ENCODE data around the gene C1GALT1.

C1GALT1 gene

GRCh38 chr7:7157177-7157886, 25.0 kb upstream of the C1GALT1 start:
- Mint-ChIP-seq H3K9me3 (ENCODE audit: low read depth) (peaks cover 8% of the 10 kb centered on the region), H3K36me3 (peaks cover 7% of the 10 kb centered on the region), H3K27ac (peak overlapping the region; percentile 94), H3K4me3 (peak overlapping the region; percentile 63), H3K4me1 (ENCODE audit: low read depth) (peaks cover 66% of the 10 kb centered on the region), H3K27me3 (no peaks in the 10 kb centered on the region)

DNA sequence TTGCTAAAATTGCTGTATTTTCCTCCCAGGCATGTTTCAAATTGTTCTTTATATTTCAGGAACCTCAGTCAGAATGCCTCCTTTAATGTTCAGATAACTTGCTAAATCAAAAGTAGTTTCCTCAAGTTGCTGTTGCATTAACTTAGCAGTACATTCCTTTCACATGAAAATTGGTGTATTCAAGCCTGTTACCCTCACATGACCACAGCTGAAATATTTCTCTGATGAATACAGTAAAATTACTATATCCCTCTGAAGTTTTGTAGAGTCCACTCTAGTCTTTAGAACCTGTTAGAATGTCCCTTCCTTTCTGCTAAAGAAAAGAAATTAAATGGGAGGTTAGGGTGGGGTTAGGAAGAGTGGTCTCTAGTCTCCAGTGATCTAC, 24.5 kb upstream of the C1GALT1 start:
- Mint-ChIP-seq H3K27me3 (no peaks in the 10 kb centered on the region), H3K4me3 (peak overlapping the region; percentile 63), H3K36me3 (peaks cover 7% of the 10 kb centered on the region), H3K9me3 (ENCODE audit: low read depth) (peaks cover 8% of the 10 kb centered on the region), H3K27ac (peak overlapping the region; percentile 94), H3K4me1 (ENCODE audit: low read depth) (peaks cover 62% of the 10 kb centered on the region)

DNA sequence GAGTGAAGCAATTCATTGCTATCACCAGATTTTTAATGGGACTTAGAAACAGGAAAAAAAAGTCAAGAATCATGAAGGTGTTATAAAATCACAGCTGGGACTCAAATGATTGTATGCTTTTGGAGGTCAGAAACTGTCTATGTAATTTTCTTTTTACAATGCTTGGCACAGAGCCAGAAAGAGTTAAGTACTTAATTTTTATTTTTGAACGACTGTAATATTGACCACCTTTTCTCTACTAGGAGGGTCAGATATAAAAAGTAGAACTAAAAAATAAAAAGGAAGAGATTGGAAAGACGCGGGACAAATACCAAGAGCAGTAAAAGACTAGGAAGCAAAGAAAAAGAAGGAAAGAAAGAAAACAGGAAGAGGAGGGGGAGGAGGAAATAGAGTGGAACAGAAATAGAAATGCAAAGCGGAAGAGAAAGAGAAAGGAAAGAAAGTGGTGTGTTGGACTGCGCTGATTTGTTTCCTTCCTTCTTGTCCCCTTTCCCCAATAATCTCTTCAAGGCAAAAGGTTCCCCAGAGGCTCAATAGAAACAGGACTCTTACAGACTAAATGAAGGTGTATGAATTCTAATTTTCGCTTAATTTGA, 23.2 kb upstream of the C1GALT1 start:
- Mint-ChIP-seq H3K4me3 (peak overlapping the region; percentile 88), H3K27me3 (no peaks in the 10 kb centered on the region), H3K4me1 (ENCODE audit: low read depth) (peaks cover 64% of the 10 kb centered on the region), H3K27ac (peak overlapping the region; percentile 95), H3K36me3 (peaks cover 8% of the 10 kb centered on the region), H3K9me3 (ENCODE audit: low read depth) (peaks cover 8% of the 10 kb centered on the region)

GRCh38 chr7:7164591-7164990, 17.8 kb upstream of the C1GALT1 start:
- no peak overlapping the region for H3K27ac Mint-ChIP-seq
- no peak overlapping the region for H3K4me3 Mint-ChIP-seq
- no peaks in the 10 kb centered on the region for H3K27me3 Mint-ChIP-seq
- H3K4me1 Mint-ChIP-seq (ENCODE audit: low read depth): peaks cover 44% of the 10 kb centered on the region
- H3K36me3 Mint-ChIP-seq: peaks cover 12% of the 10 kb centered on the region
- peaks cover 5% of the 10 kb centered on the region for H3K9me3 Mint-ChIP-seq (ENCODE audit: low read depth)

GRCh38 chr7:7165372-7165771, 17.0 kb upstream of the C1GALT1 start:
- peaks cover under 1% of the 10 kb centered on the region for H3K9me3 Mint-ChIP-seq (ENCODE audit: low read depth)
- H3K4me1 Mint-ChIP-seq (ENCODE audit: low read depth): peaks cover 42% of the 10 kb centered on the region
- H3K4me3 Mint-ChIP-seq: no peak overlapping the region

DNA sequence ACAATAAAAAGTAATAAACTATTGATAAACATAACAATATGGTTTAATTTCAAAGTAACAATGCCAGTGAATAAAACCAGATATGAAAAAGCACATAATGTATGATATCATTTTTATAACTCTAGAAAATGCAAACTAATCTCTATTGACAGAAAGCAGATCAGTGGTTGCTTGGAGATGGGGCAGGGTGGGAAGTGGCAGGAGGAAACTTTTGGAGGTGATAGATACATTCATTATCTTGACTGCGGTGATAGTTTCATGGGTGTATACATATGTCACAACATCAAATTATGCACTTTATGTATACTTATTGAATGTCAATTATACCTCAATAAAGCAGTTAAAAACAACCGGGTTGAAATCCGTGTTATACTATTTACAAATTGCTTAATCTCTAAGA, 16.0 kb upstream of the C1GALT1 start:
- no peak overlapping the region for H3K27ac Mint-ChIP-seq
- H3K4me1 Mint-ChIP-seq (ENCODE audit: low read depth): peaks cover 34% of the 10 kb centered on the region
- H3K4me3 Mint-ChIP-seq: no peak overlapping the region

More at GRCh38 chr7:7165372-7165771, 17.0 kb upstream of the C1GALT1 start:
- Mint-ChIP-seq H3K27ac (peak overlapping the region; percentile 35), H3K36me3 (peaks cover 16% of the 10 kb centered on the region), H3K27me3 (no peaks in the 10 kb centered on the region)

GRCh38 chr7:7169296-7169695, 13.0 kb upstream of the C1GALT1 start:
- H3K4me1 Mint-ChIP-seq (ENCODE audit: low read depth): peaks cover 31% of the 10 kb centered on the region
- H3K36me3 Mint-ChIP-seq: peaks cover 25% of the 10 kb centered on the region
- no peaks in the 10 kb centered on the region for H3K27me3 Mint-ChIP-seq
- no peak overlapping the region for H3K4me3 Mint-ChIP-seq
- no peak overlapping the region for H3K27ac Mint-ChIP-seq
- peaks cover 5% of the 10 kb centered on the region for H3K9me3 Mint-ChIP-seq (ENCODE audit: low read depth)

More for the DNA sequence above, 16.0 kb upstream of the C1GALT1 start:
- H3K9me3 Mint-ChIP-seq (ENCODE audit: low read depth): no peaks in the 10 kb centered on the region
- peaks cover 19% of the 10 kb centered on the region for H3K36me3 Mint-ChIP-seq
- H3K27me3 Mint-ChIP-seq: no peaks in the 10 kb centered on the region

DNA sequence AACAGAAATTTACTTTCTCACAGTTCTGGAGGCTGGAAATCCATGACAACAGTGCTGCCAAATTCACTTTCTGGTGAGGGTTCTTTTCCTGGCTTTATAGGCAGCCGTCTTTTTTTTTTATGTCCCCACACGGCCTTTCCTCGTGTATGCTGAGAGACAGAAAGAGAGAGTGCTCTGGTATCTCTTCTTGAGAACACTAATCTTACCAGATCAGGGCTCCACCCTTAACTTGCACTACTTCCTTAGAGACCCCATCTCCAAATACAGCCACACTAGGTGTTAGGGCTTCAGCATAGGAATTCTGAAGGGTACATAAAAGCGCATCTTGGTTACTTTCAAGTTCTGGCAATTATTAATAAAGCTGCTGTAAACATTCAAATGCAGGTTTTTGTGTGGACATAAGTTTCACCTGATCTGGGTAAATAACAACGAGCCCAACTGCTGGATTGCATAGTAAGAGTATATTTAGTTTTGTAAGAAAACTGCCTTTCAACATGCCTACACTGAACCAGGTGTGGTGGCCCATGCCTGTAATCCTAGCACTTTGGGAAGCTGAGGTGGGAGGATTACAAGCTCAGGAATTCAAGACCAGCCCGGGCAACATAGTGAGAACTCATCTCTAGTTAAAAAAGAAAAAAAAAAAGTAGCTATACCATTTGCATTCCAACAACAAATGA, 8.2 kb upstream of the C1GALT1 start:
- Mint-ChIP-seq H3K27ac (no peak overlapping the region), H3K4me1 (ENCODE audit: low read depth) (peaks cover 33% of the 10 kb centered on the region), H3K36me3 (peaks cover 33% of the 10 kb centered on the region), H3K4me3 (no peak overlapping the region), H3K9me3 (ENCODE audit: low read depth) (peaks cover 9% of the 10 kb centered on the region), H3K27me3 (no peaks in the 10 kb centered on the region)

DNA sequence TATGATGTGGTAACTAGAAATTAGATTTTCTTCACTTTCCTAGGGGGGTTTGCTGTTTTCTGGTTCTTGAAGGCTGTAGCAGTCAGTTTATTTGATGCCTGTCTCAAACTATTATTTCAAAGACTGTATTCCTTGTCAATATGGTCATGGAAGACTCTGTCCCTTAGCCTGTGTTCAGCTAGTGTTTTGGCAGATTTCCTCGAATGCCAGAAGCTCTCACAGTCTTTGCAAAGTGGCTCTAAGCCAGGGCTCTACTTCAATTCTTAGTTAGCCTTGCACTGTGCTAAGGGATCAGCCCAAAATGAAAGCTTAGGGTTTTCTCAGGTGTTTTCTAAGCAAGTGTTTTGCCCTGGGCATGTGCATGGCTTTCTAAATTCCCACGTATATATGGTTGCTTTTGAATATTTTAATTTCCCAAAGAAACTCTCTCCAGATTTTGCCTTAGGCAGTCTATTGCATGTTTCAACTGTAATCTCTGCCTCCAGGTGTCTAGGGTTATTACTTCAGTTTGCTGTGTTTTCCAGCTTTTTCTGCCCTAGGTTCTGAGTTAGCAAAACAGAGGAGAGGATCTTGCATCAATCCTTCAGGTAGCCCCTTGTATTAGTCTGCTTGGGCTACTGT, 7.2 kb upstream of the C1GALT1 start:
- Mint-ChIP-seq H3K4me1 (ENCODE audit: low read depth) (peaks cover 29% of the 10 kb centered on the region), H3K27me3 (no peaks in the 10 kb centered on the region), H3K9me3 (ENCODE audit: low read depth) (peaks cover 9% of the 10 kb centered on the region), H3K27ac (no peak overlapping the region), H3K36me3 (peaks cover 27% of the 10 kb centered on the region), H3K4me3 (no peak overlapping the region)

- Mint-ChIP-seq H3K36me3 (peaks cover 20% of the 10 kb centered on the region), H3K27me3 (no peaks in the 10 kb centered on the region), H3K27ac (peak overlapping the region; percentile 13), H3K4me3 (peak overlapping the region; percentile 6), H3K9me3 (ENCODE audit: low read depth) (peaks cover 9% of the 10 kb centered on the region), H3K4me1 (ENCODE audit: low read depth) (peaks cover 33% of the 10 kb centered on the region)
Measured at GRCh38 chr7:7176406-7177043, 5.8 kb upstream of the C1GALT1 start.

- Mint-ChIP-seq H3K27ac (peak overlapping the region; percentile 13), H3K4me3 (peak overlapping the region; percentile 2), H3K36me3 (peaks cover 18% of the 10 kb centered on the region), H3K4me1 (ENCODE audit: low read depth) (peaks cover 33% of the 10 kb centered on the region), H3K9me3 (ENCODE audit: low read depth) (peaks cover 9% of the 10 kb centered on the region), H3K27me3 (no peaks in the 10 kb centered on the region)
Measured at GRCh38 chr7:7177044-7177517, 5.3 kb upstream of the C1GALT1 start.

DNA sequence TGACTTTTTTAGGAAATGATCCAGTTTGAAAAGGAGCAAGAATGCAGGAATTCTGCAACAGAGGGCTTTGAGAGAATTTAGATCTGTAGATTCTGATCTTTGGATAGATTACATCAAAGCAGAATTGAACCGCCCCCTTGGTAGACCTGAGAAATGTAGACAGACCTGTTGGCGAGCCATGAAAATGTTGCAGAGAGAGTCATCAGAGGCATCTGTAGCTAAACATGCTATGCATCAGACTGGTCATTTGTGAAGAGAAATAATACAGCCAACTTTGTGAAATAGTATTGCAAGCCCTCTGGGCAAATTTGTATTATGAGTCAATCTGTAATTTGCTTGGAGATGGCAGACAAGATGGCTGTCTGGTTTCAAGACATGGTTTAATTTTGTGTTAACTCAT, 4.3 kb upstream of the C1GALT1 start:
- H3K4me3 Mint-ChIP-seq: no peak overlapping the region
- H3K9me3 Mint-ChIP-seq (ENCODE audit: low read depth): peaks cover 4% of the 10 kb centered on the region
- H3K36me3 Mint-ChIP-seq: peaks cover 14% of the 10 kb centered on the region

GRCh38 chr7:7178906-7179305, 3.4 kb upstream of the C1GALT1 start:
- Mint-ChIP-seq H3K36me3 (peaks cover 14% of the 10 kb centered on the region), H3K27ac (no peak overlapping the region), H3K27me3 (no peaks in the 10 kb centered on the region), H3K9me3 (ENCODE audit: low read depth) (peaks cover 4% of the 10 kb centered on the region), H3K4me3 (no peak overlapping the region), H3K4me1 (ENCODE audit: low read depth) (peaks cover 28% of the 10 kb centered on the region)

More for the DNA sequence above, 4.3 kb upstream of the C1GALT1 start:
- Mint-ChIP-seq H3K4me1 (ENCODE audit: low read depth) (peaks cover 30% of the 10 kb centered on the region), H3K27me3 (no peaks in the 10 kb centered on the region), H3K27ac (no peak overlapping the region)

DNA sequence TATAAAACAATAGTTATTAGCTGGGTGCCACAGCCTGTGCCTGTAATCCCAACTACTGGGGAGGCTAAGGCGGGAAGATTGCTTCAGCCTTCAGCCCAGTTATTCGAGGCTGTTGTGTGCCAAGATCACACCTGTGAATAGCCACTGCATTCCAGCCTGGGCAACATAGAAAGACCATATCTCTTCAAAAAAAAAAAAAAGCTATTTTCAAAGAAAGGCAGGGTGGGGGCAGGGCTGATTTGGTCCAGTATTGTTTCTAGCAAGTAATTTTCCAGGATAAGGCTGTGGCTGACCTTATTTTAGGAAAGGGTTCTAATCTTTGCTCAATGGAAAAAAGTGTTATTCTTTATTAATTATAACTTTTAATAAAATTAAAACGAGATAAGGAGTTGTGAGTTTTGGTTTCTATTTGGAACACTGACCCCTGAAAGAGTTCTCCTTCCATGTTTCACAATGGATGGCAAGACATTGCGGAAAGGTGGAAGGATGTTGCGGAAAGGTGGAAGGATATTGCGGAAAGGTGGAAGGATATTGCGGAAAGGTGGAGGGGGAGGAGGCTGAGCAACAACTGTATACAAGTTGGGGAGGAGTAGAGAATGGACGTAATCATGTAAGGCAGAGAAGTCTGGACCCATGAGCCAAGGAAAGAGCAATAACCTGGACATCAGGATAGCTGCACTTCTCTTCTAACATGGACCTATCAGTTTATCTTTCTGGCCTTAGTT, 1.5 kb upstream of the C1GALT1 start:
- peaks cover 6% of the 10 kb centered on the region for H3K36me3 Mint-ChIP-seq
- H3K27ac Mint-ChIP-seq: peak overlapping the region; percentile 98
- H3K9me3 Mint-ChIP-seq (ENCODE audit: low read depth): no peaks in the 10 kb centered on the region
- peaks cover 20% of the 10 kb centered on the region for H3K4me1 Mint-ChIP-seq (ENCODE audit: low read depth)
- peak overlapping the region; percentile 92 for H3K4me3 Mint-ChIP-seq
- no peaks in the 10 kb centered on the region for H3K27me3 Mint-ChIP-seq
